ENCODE results near the gene GRM7. TPM values are rescaled to one million over a fixed set of nuclear protein-coding genes. Genes with fewer than 3 reads are reported as not detected.

GRM7 gene
- total RNA-seq, 2 donors from 2014 or later: 0.10 TPM; not detected in 1

DNA sequence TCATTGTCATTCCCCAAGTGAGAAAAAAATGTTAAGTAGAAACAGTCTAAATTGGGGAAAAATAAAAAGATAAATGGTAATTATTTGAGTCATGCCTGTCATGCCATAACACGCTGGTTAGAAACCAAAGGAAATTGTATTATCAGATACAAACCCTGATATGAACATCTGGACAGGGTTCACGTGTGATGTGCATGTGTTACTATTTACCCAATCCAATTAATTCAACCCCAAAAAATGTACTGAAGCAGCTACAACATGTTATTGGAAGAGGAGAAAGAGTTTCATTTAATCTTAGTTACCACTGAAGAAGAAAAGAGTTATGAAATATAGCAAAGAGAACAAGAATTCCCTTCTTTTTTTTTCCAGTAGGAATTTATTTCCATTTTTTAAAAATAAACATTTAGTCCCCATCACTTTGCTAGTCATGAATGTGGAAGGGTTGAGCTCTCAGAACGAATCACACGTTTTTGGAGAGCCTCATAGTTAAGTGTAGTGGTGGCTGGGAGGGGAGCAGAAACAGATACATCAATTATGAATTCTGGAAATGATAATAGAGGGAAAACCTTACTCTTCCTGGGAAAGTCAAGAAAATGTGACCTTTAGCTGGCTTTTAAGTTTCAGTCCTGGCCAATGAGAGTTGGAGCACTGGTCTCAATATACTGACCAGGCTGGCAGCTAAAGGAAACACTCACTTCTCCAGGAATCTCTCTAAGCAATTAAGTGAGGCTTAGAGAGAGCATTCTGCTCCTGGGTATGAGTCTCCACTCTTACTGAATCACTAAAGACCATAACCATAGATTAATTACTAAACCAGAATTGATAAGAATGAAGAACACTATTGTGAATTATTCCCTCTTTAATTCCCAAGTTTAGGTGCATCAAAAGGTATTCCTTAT lies 796.5 kb downstream of the GRM7 start:
- ATAC-seq (peak; percentile 19 to 55), DNase-seq (no peak)
- intact Hi-C loops (cut with DNase I): no loop called here

DNA sequence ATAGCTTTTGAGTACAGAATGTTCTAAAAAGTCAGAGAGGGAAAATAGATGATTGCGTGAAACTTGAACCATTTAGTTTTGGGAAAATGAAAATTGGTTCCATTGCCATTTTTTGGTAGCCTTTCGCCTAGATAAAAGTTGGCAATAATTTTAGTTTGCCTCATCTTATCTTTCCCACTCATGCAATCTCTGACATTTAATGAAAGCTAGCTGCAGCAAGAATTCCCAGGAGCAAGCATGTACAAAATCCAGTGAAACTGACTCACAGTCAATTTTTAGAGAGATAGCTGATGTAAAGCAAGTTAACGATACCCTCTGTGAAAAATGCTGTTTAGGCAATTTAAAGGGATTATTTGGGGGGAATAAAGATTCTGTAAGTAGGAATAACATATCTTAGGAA lies 797.4 kb downstream of the GRM7 start:
- peak in 1 of 2 donors; percentile 34 for ATAC-seq
- DNase-seq: no peak
- intact Hi-C loops (cut with DNase I): no loop called here

DNA sequence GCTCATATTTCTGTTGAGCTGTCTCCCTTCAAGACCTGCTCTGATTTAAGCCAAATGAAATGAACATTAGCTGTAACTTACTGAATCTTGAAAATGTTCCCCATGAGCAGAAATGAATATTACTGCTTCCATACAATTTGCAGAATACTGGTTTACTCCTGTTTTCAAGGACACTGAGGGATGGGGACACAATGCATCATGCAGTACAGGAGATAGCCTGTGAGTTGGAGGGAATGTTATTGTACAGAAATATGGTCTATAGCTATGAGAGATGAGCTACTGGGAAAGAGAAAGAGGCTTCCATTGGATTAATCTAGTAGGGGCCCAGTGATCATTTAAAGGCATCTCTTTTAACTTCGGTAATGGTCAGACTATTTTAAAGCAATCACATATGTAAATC lies 798.2 kb downstream of the GRM7 start:
- ATAC-seq (no peak), DNase-seq (no peak)
- intact Hi-C loops (cut with DNase I): no loop called here

DNA sequence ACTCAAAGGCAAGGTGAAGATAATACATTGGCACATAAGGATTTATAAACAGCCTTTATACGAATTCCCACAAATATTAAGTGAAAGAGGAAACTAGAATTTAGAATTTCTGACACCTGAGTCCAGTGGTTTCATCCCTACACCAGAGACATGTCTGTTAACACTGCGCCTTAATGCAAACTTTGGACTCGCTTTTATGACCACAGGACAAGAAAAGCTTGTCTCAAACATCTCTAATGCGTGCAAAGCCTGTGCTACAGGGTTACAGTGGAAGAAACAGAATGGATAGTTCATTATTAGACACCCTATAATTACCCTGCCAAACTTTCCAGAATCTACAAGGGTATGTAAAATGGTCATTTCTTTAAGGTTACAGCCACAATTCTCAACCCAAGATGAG lies 802.9 kb downstream of the GRM7 start:
- intact Hi-C loops (cut with DNase I): no loop called here
- ATAC-seq (no peak), DNase-seq (no peak)

DNA sequence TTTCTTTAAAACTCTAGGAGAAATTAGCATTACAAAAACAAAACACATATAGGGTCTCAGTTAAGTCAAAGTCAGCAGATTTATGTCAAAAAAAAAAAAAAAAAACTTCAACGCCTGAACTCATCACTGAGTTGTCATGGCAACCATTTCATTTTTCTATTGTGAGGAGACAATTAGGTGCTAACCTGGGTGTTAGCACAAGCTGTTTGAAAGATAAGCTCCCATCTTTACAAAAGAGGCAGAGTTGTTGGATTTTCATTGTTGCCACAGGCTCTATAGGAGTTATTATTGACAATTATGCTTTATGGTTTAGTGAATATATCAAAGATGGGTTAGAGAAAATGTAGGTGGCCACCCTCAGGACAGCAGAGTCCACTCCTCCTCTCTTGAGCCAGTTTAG lies 806.9 kb downstream of the GRM7 start:
- DNase-seq (no peak), ATAC-seq (no peak)
- intact Hi-C loops (cut with DNase I): no loop called here

DNA sequence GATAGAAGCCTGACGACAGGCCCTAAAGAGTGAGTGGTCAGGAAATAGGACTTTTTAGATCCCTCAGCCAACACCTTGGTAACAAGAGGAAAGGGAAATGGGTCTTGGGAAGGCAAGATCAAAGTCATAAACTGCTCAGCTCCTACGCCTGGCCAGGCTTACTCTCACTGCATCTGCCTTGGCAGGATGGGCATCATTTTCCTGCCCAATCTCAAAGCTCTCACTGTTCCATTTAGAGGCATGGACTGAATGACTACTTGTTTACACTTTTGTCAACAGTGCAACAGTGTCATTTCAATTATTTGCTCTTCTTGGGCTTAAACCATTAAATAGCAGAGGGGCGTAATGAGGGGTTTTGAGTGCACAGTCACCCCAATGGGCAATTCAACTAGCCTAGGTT lies 808.7 kb downstream of the GRM7 start:
- no peak for ATAC-seq
- intact Hi-C loops (cut with DNase I): no loop called here
- DNase-seq: no peak

DNA sequence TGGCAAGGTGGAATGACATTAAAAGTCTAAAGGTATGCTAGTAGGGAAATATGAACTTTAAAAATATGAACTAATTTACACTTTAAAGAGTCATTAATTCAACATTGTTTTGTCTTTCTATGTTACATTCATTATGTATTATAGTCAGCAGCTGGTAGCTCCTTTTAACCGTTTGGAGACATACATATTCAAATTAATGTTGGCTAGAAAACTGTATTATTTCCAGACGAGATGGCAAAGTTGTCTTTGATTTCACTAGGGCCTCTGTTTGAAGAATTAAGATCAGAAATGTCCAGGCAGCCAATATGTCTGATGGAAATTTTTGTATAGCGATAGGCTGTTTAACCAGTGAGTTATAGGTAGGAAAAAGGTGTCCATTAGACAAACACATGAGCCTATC lies 817.6 kb downstream of the GRM7 start:
- intact Hi-C loops (cut with DNase I): no loop called here
- no peak for ATAC-seq
- no peak for DNase-seq

DNA sequence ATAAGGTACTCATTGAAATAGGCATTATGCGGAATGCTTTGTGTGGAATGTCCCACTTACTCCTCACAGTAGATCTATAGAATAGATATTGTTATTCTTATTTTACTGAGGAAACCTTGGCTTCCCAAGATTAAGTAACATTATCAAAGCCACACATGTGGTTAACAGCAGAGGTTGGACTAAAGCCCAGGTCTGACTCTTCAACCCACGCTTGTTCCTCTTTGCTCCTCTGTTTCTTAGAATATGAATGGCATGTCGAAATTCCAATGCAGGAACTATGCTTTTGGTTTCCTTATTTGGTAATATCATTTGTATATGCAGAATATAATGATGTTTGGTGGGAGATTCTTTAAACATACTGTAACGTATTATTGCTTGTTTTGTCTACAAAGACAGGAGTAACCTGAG lies 821.9 kb downstream of the GRM7 start:
- ATAC-seq (peak; percentile 83 to 93), DNase-seq (peak; percentile 60)
- intact Hi-C loops (cut with DNase I): no loop called here

DNA sequence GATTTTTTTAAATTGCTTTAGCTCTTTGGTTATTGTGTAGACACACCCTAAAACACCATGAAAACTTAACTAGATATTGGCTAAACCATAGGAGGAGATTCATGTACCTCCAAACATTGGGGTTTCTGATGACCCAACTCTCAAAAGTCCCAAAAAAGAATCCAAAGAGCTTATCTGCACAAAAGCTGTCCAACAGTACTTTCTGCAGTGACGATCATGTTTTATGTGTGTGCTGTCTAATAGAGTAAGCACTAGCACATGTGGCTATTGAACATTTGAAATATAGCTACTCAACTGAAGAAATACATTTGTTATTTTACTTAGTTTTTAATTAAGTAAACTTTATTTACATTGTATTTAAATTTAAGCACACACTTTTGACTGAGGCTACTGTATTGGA lies 822.5 kb downstream of the GRM7 start:
- DNase-seq: no peak
- peak in 1 of 2 donors; percentile 48 for ATAC-seq
- intact Hi-C loops (cut with DNase I): no loop called here

DNA sequence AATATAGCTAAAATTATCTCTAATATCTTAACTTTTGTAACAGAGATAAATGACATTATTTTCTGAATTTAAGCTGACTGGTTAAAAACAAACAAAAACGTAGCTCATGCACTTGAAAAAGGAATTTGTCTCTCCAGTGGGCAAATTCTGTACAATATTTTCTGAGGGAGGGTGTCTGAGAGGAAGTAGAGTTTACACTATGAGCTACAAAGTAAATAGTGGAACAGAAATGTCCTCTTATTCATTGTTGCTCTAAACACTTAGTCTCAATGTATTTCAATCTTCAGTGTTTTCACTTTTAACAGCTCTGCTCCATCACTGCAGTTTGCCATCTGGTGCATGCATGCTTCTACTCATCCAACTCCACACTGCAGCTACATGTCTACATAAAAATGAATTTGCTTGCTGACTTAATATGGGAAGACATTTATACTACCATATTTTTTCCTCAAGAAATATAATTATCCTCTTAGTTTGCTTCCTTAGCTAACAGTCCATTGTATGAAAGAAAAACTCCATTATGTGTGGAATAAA lies 823.3 kb downstream of the GRM7 start:
- ATAC-seq (no peak), DNase-seq (no peak)
- intact Hi-C loops (cut with DNase I): no loop called here

DNA sequence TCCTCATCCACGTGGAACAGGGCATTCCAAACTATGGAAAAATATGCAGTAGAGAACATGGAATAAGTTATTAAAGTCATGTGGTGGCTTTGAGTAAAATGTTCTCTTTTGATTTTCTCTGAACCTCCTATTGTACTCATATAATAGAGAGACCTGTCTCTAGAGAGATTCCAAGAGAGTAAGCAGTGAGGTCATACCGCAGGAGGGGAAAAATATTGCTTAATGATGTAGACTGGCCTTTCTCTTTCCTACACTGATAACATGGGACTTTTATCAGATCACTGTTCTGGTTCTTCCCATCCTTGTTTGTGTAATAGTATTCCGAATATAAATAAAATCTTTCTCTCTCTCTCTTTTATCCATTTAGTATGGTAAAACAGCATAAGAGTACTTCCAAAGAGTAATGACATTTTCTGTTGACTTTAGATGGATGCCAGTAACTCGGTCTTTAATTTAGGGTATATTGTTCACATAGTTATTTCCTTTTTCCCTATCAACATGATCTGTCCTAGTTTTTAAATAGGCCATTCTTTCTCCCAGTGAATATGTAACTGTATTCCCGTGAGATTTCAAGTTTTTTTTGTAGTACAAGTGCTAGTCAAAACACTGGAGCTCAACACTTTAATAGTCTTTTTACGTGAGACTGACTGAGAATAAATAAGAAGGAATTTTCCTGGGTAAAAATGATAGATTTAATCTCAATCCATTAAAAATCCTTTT lies 826.7 kb downstream of the GRM7 start:
- no peak for DNase-seq
- ATAC-seq: peak in 1 of 2 donors; percentile 49

DNA sequence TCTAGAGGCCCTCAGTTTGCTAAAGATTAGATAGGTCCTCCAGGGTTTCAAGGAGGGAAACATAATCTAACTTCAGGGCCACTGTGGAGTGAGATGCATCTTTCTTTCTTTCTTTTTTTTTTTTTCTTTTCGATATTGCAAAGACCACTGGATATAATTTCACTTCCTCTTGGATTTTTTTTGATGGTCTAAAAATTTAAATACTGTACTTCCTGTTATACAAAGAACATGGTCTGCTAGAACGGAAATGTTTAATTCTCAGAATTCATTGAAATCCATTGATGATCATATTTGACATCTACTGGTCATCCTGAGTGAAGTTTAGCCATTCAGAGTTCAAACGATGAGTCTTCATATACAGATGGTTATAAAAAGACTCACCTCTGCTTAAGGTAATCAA lies 832.0 kb downstream of the GRM7 start:
- intact Hi-C loops (cut with DNase I): no loop called here
- ATAC-seq: no peak

More for the DNA sequence above, 826.7 kb downstream of the GRM7 start:
- intact Hi-C loops (cut with DNase I): no loop called here

DNA sequence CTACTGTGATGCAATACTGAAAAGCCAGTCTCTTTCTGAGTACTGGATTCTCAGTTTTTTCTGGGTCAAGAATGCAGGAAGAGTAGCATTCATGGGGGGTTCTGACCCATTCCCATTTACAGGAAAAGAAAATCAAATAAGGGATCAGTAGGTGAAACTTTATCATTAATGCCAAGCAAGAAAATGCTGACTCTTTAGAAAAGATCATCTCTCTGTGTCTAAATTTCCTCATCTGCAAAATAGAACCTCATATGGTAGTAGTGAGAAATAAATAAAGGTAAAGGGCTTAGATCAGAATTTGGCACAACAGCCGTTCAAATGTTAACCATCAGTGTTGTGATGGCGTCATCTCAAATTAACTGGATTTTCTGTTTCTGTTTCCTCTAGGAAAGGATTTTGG lies 833.1 kb downstream of the GRM7 start:
- intact Hi-C loops (cut with DNase I): no loop called here
- no peak for ATAC-seq
- DNase-seq: no peak

More for the DNA sequence above, 832.0 kb downstream of the GRM7 start:
- no peak for DNase-seq

DNA sequence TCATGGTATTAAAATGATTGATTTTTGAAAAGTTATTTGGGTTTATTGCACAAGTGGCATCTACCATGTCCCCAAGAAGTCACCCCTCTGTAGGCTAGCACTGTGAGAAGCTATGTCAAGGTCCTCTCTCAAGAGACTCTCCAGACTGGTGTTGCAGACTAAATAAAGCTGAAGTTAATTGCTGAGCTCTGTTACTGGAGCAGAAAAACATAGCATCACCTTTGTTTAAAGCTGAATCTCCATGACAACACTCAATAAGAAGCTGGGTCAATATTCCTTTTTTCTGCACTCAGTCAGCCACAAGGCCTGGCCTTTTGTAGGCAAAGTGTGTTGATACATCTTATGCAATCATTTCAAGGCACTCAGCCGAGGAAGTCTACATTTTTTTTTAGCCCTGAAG lies 834.1 kb downstream of the GRM7 start:
- ATAC-seq: no peak
- no peak for DNase-seq
- intact Hi-C loops (cut with DNase I): no loop called here

DNA sequence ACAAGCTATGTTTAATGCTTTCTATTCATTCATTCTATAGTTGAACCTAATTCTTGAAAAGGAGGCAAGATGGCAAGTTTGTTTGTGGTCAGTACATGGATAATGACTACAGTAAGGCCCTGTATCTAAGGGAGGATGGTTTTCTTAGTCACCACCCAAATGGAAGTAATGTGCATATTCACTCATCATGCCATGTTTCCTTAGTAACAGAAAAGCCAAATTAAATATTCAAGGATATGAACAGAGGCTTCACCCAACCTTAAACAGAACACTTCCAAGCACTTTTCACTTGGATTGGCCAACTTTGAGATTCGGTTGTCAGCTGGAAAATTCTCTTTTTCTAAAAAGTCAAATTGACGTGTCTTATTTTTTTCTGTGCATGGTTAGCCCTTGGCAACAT lies 835.4 kb downstream of the GRM7 start:
- intact Hi-C loops (cut with DNase I): no loop called here
- DNase-seq: no peak
- ATAC-seq: peak in 1 of 2 donors; percentile 56

DNA sequence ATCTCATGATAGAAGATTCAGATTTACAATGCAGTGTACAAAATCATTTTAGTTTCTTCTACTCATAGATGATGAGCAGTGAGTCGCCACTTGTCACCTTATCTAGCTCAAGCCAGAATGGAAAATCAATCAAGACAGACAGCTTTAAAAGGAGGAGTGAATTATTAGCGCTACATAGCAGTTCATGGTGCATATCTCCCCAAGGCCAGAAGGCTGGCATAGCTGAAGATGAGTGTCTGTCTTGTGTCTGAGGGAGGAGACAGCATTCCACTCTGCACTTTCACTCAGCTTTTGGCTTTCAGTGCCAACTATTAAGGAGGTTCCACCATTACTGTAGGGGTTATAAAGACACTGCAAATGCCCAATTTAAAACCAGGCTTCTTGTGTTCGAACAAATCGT lies 836.6 kb downstream of the GRM7 start:
- DNase-seq (no peak), ATAC-seq (peak in 1 of 2 donors; percentile 84)
- intact Hi-C loops (cut with DNase I): no loop called here

DNA sequence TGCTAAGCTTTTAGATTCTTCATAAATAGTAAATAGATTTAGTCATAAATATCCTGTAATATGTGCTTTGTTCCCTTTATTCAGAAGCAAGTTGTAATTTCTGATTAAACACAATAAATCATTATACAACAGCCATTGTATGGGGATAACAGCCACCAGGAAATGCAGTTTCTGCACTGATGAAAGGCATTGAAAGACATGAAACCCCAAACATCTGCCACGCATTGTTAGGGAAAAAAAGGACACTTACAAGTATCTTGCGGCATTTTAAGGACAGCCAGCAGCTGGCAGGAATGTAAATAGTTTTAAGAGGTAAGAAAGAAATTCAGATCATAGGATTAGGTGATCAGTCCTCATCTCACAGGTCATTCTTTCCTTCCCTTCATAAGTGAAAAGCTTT lies 839.6 kb downstream of the GRM7 start:
- intact Hi-C loops (cut with DNase I): no loop called here
- ATAC-seq (no peak), DNase-seq (no peak)

DNA sequence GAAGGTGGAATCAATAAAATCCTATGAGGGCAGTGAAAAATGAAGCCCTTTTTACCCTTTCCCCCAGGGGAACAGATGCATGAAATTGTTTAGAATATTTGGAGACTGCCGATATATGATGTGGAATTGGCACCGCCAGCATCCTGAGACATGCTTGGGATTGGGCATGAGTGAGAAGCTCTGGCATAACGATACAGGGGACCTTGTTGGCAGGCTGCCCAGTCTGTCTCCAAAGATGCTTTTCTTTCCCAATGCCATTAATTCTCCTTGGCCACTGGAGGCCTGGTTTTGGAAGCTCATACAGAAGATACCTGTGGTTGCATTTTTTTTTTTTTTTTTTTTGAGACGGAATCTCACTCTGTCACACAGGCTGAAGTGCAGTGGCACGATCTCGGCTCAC lies 840.1 kb downstream of the GRM7 start:
- intact Hi-C loops (cut with DNase I): no loop called here
- ATAC-seq (no peak), DNase-seq (no peak)

DNA sequence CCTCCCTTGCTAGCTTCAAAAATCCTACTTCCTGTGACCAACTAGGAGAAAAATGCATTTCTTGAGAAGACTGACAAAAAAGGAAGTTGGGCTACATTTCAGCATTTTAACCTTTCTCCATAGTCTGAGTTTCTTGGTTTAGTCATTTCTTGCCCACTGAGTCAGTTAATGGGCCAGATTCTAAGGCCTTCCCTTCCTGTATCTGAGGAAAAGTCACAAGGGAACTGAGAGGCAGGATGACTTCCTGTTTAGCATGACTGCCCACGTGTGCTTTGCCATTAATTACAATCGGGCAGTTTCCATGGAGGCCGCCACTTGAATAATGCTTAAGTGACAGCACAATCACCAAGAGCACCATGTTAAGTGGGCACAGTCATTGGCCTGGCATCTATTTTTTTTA lies 846.3 kb downstream of the GRM7 start:
- ATAC-seq (no peak), DNase-seq (no peak)
- intact Hi-C loops (cut with DNase I): no loop called here

DNA sequence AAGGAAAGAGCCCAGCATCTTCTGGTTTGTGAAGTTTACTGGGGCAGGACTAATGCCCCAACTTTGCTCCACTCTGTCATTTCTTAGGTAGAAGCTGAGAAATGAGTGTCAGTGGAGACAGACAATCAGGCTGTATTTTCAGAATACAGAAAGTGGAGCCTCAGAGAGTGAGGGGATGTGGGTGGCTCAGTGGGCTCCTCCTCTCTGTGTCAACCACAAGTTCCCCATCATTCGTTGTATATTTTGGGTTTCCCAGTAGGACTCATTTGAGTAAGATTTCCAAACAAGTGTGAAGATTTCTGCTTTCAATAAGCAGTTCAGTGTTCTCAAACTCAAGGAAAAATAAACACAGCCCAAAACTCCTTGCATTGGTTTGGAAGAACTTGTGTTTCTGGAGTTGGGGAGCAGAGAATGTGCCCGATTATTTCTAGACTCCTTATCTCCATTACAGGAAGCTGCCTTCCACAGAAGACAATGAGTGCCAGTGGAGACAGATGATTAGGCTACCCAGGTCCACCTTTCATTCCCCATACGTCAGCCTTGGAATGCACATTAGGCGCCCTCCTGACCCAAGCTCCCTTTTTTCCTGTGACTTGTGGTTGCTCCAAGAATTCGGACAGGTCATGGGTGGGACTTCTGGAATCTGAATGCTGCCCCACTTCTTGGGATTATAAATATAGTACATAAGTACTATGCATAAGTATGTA lies 848.6 kb downstream of the GRM7 start:
- intact Hi-C loops (cut with DNase I): no loop called here
- DNase-seq (no peak), ATAC-seq (no peak)
